ENCODE data around the gene CDH9.

Gene CDH9

DNA sequence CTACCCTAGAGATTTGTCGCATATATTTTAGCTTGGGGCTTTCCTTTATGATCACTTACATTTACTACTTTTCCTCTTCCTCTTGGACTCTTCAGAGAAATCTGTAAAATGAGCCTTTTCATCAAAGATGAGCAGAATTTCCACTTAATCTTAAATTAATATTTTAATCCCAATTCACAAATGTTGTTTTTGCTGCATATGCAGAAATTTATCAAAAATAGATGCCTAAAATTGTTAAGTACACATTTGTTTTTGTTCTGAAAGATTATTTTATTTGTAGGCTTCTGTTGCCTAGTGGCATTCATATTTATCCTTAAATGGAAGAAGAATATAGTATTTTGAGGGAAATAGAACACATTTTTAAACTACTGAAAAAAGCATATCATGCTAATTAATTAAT lies 168.6 kb downstream of the CDH9 start:
- H4K20me1 ChIP-seq (ENCODE audit: low read depth, low read length) = no peaks in the 10 kb centered on the region
- no peaks in the 10 kb centered on the region for H3F3A ChIP-seq (ENCODE audit: insufficient read depth)
- no peaks in the 10 kb centered on the region for H3K9me2 ChIP-seq (replicated peaks; ENCODE audit: insufficient read depth, low read length)
- H3K4me2 ChIP-seq (ENCODE audit: low read depth, low read length, poor library complexity, severe bottlenecking) = no peak overlapping the region
- no peak for TF ChIP-seq EZH2phosphoT487 (conservative IDR thresholded peaks at IDR 0.05; ENCODE audit: low read length)
- no peak for TF ChIP-seq CTCF (IDR thresholded peaks at IDR 0.05; ENCODE audit: insufficient read depth, low read length, poor library complexity, severe bottlenecking)
- no peak overlapping the region for H3K9ac ChIP-seq (ENCODE audit: low read length)
- no peak overlapping the region for H3K27ac ChIP-seq (ENCODE audit: low read depth, low read length)
- H2AFZ ChIP-seq (ENCODE audit: low read depth, low read length, severe bottlenecking) = no peak overlapping the region
- no peaks in the 10 kb centered on the region for H3K79me2 ChIP-seq (ENCODE audit: insufficient read depth, low read length)
- H3K9me3 ChIP-seq (ENCODE audit: insufficient read depth, low read length) = no peaks in the 10 kb centered on the region
- no peaks in the 10 kb centered on the region for H3K27me3 ChIP-seq (ENCODE audit: low read length)
- no peaks in the 10 kb centered on the region for H3K36me3 ChIP-seq (ENCODE audit: low read length)
- H3K4me3 ChIP-seq (ENCODE audit: insufficient read depth, low read length, poor library complexity, severe bottlenecking) = no peak overlapping the region

GRCh38 chr5:26868504-26868903 lies 169.9 kb downstream of the CDH9 start:
- Histone ChIP-seq H3K36me3 (ENCODE audit: low read length) (no peaks in the 10 kb centered on the region), H3K9ac (ENCODE audit: low read length) (no peak overlapping the region), H3K4me3 (ENCODE audit: insufficient read depth, low read length, poor library complexity, severe bottlenecking) (no peak overlapping the region), H3K4me2 (ENCODE audit: low read depth, low read length, poor library complexity, severe bottlenecking) (no peak overlapping the region), H3F3A (ENCODE audit: insufficient read depth) (no peaks in the 10 kb centered on the region), H3K27ac (ENCODE audit: low read depth, low read length) (no peak overlapping the region), H3K79me2 (ENCODE audit: insufficient read depth, low read length) (no peaks in the 10 kb centered on the region), H2AFZ (ENCODE audit: low read depth, low read length, severe bottlenecking) (no peak overlapping the region), H3K27me3 (ENCODE audit: low read length) (no peaks in the 10 kb centered on the region), H4K20me1 (ENCODE audit: low read depth, low read length) (no peaks in the 10 kb centered on the region), H3K9me2 (replicated peaks; ENCODE audit: insufficient read depth, low read length) (no peaks in the 10 kb centered on the region), H3K9me3 (ENCODE audit: insufficient read depth, low read length) (no peaks in the 10 kb centered on the region)
- TF ChIP-seq EZH2phosphoT487 (conservative IDR thresholded peaks at IDR 0.05; ENCODE audit: low read length) (no peak), CTCF (IDR thresholded peaks at IDR 0.05; ENCODE audit: insufficient read depth, low read length, poor library complexity, severe bottlenecking) (no peak)

- H3K9me3 ChIP-seq (ENCODE audit: insufficient read depth, low read length) = no peaks in the 10 kb centered on the region
- no peak overlapping the region for H2AFZ ChIP-seq (ENCODE audit: low read depth, low read length, severe bottlenecking)
- TF ChIP-seq CTCF (IDR thresholded peaks at IDR 0.05; ENCODE audit: insufficient read depth, low read length, poor library complexity, severe bottlenecking) (no peak), EZH2phosphoT487 (conservative IDR thresholded peaks at IDR 0.05; ENCODE audit: low read length) (no peak)
- no peak overlapping the region for H3K9ac ChIP-seq (ENCODE audit: low read length)
- no peaks in the 10 kb centered on the region for H3K79me2 ChIP-seq (ENCODE audit: insufficient read depth, low read length)
- H3K4me3 ChIP-seq (ENCODE audit: insufficient read depth, low read length, poor library complexity, severe bottlenecking) = no peak overlapping the region
- H3K27me3 ChIP-seq (ENCODE audit: low read length) = no peaks in the 10 kb centered on the region
- no peaks in the 10 kb centered on the region for H3K36me3 ChIP-seq (ENCODE audit: low read length)
- H4K20me1 ChIP-seq (ENCODE audit: low read depth, low read length) = no peaks in the 10 kb centered on the region
- no peaks in the 10 kb centered on the region for H3F3A ChIP-seq (ENCODE audit: insufficient read depth)
- no peaks in the 10 kb centered on the region for H3K9me2 ChIP-seq (replicated peaks; ENCODE audit: insufficient read depth, low read length)
- H3K27ac ChIP-seq (ENCODE audit: low read depth, low read length) = no peak overlapping the region
- H3K4me2 ChIP-seq (ENCODE audit: low read depth, low read length, poor library complexity, severe bottlenecking) = no peak overlapping the region
These were observed 174.3 kb downstream of the CDH9 start for GRCh38 chr5:26864061-26864460.

Measured in SU-DHL-6 (cell line).